ENCODE measurements around the gene ELMO1. TPM values are rescaled to one million over a fixed set of nuclear protein-coding genes. Genes with fewer than 3 reads are reported as not detected.

Gene ELMO1
- total and polyA plus RNA-seq, 2 experiments from 2014 or later, result 6.5 to 24.9 TPM

GRCh38 chr7:37455081-37455480 is 6.4 kb upstream of the ELMO1 start:
- no peak overlapping the region for H3K4me3 Mint-ChIP-seq
- peaks cover 16% of the 10 kb centered on the region; the same call in 2 of the 3 replicates for H3K4me1 Mint-ChIP-seq
- 0 out of 2 replicates have a peak, but pooled peaks cover 4% of the 10 kb centered on the region for H3K4me1 ChIP-seq (ENCODE audit: insufficient read depth)
- DNase-seq (ENCODE audit: low spot score), result no peak
- no peak overlapping the region for H2AFZ ChIP-seq
- no peaks in the 10 kb centered on the region; the same call in 2 of the 3 replicates for H3K9me3 Mint-ChIP-seq
- peaks cover 3% of the 10 kb centered on the region for H3K27me3 ChIP-seq (ENCODE audit: insufficient read depth)
- no peaks in the 10 kb centered on the region for H3K36me3 ChIP-seq (ENCODE audit: insufficient read depth)
- no peak for ATAC-seq
- H3K27ac Mint-ChIP-seq, result no peak overlapping the region
- no peaks in the 10 kb centered on the region for H4K20me1 ChIP-seq (replicated peaks; ENCODE audit: insufficient read depth)
- no peaks in the 10 kb centered on the region for H3K79me2 ChIP-seq (replicated peaks; ENCODE audit: insufficient read depth)
- no peak overlapping the region for H3K27ac ChIP-seq (ENCODE audit: low read depth)
- H3K36me3 Mint-ChIP-seq (ENCODE audit: low read depth), result no peaks in the 10 kb centered on the region
- H3K27me3 Mint-ChIP-seq (ENCODE audit: insufficient read depth, low read depth, poor library complexity), result no peaks in the 10 kb centered on the region
- H3K9me2 ChIP-seq (ENCODE audit: insufficient read depth), result no peaks in the 10 kb centered on the region
- no peak for TF ChIP-seq STAT1 (IDR thresholded peaks at IDR 0.05; ENCODE audit: unreplicated experiment)
- TF ChIP-seq EZH2 (IDR thresholded peaks at IDR 0.05; ENCODE audit: low read depth, unreplicated experiment), result no peak
- no peak overlapping the region for H3K4me2 ChIP-seq
- no peak overlapping the region for H3K4me3 ChIP-seq
- no peaks in the 10 kb centered on the region for H3F3A ChIP-seq (replicated peaks; ENCODE audit: low read depth)

- H3K27ac ChIP-seq (ENCODE audit: low read depth), result no peak overlapping the region
- Mint-ChIP-seq H3K4me3 (no peak overlapping the region), H3K27ac (no peak overlapping the region), H3K4me1 (peaks cover 27% of the 10 kb centered on the region), H3K36me3 (ENCODE audit: low read depth) (no peaks in the 10 kb centered on the region; the same call in 2 of the 3 replicates), H3K9me3 (no peaks in the 10 kb centered on the region; the same call in 2 of the 3 replicates), H3K27me3 (ENCODE audit: insufficient read depth, low read depth, poor library complexity) (peaks cover 16% of the 10 kb centered on the region)
- H3K4me1 ChIP-seq (ENCODE audit: insufficient read depth), result peaks cover 12% of the 10 kb centered on the region
- peaks cover 11% of the 10 kb centered on the region for H3K27me3 ChIP-seq (ENCODE audit: insufficient read depth)
- H3K79me2 ChIP-seq (replicated peaks; ENCODE audit: insufficient read depth), result no peaks in the 10 kb centered on the region
- ATAC-seq, result no peak
- no peaks in the 10 kb centered on the region for H4K20me1 ChIP-seq (replicated peaks; ENCODE audit: insufficient read depth)
- H3K4me3 ChIP-seq, result no peak overlapping the region
- DNase-seq (ENCODE audit: low spot score), result peak; percentile 17
- no peaks in the 10 kb centered on the region for H3K9me2 ChIP-seq (ENCODE audit: insufficient read depth)
- peaks cover 2% of the 10 kb centered on the region; the same call in 1 of the 2 replicates for H3F3A ChIP-seq (replicated peaks; ENCODE audit: low read depth)
- H3K4me2 ChIP-seq, result no peak overlapping the region
- TF ChIP-seq ZNF114 (CRISPR knock-in tag; IDR thresholded peaks at IDR 0.05) (no peak), CTCF (conservative IDR thresholded peaks at IDR 0.05; ENCODE audit: low read depth in 2 of 2) (no peak)
- no peaks in the 10 kb centered on the region for H3K36me3 ChIP-seq (ENCODE audit: insufficient read depth)
- H2AFZ ChIP-seq, result peak overlapping the region; percentile 14; the same call in 1 of the 2 replicates
Measured at GRCh38 chr7:37452346-37452745, 3.7 kb upstream of the ELMO1 start.

- H3K9me2 ChIP-seq (ENCODE audit: insufficient read depth), result no peaks in the 10 kb centered on the region
- H3F3A ChIP-seq (replicated peaks; ENCODE audit: low read depth), result peaks cover 2% of the 10 kb centered on the region; the same call in 1 of the 2 replicates
- no peaks in the 10 kb centered on the region; the same call in 2 of the 3 replicates for H3K36me3 Mint-ChIP-seq (ENCODE audit: low read depth)
- 0 out of 2 replicates have a peak, but pooled peaks cover 7% of the 10 kb centered on the region for H3K79me2 ChIP-seq (replicated peaks; ENCODE audit: insufficient read depth)
- ATAC-seq (no peak), DNase-seq (ENCODE audit: low spot score) (no peak)
- TF ChIP-seq CREB1 (CRISPR knock-in tag; IDR thresholded peaks at IDR 0.05; ENCODE audit: low read depth) (no peak), STAT1 (IDR thresholded peaks at IDR 0.05; ENCODE audit: unreplicated experiment) (no peak)
- peak overlapping the region; percentile 96 for H3K4me2 ChIP-seq
- H4K20me1 ChIP-seq (replicated peaks; ENCODE audit: insufficient read depth), result peaks cover 2% of the 10 kb centered on the region; the same call in 1 of the 2 replicates
- peaks cover 12% of the 10 kb centered on the region for H3K4me1 ChIP-seq (ENCODE audit: insufficient read depth)
- H3K27ac Mint-ChIP-seq, result no peak overlapping the region
- H3K4me1 Mint-ChIP-seq, result peaks cover 39% of the 10 kb centered on the region
- no peak overlapping the region for H3K4me3 Mint-ChIP-seq
- H3K27me3 ChIP-seq (ENCODE audit: insufficient read depth), result peaks cover 24% of the 10 kb centered on the region
- no peaks in the 10 kb centered on the region for H3K36me3 ChIP-seq (ENCODE audit: insufficient read depth)
- no peak overlapping the region for H3K27ac ChIP-seq (ENCODE audit: low read depth)
- no peaks in the 10 kb centered on the region for H3K9me3 Mint-ChIP-seq
- H3K4me3 ChIP-seq, result peak overlapping the region; percentile 89
- H2AFZ ChIP-seq, result no peak overlapping the region
- peaks cover 20% of the 10 kb centered on the region for H3K27me3 Mint-ChIP-seq (ENCODE audit: insufficient read depth, low read depth, poor library complexity)
Measured at GRCh38 chr7:37450035-37450434, 1.4 kb upstream of the ELMO1 start.

Data from GM23338 (cell line).